B cell (primary cell): Measurements from ENCODE around the gene USH1C.

Experiments used
- CTCF ChIP-seq: fragments of 200-600 bp; IDR thresholded peaks from one replicate; pipeline ENCODE4 v1.8.0; 2022; ENCODE audit warnings: antibody characterized with exemption, mild to moderate bottlenecking
- EZH2 ChIP-seq: IDR thresholded peaks from 2 replicates; pipeline ENCODE4 v1.6.1; 2012; ENCODE audit warnings: borderline replicate concordance, low read depth, mild to moderate bottlenecking, moderate library complexity, low read length; ENCODE audit not compliant: insufficient read depth, poor library complexity, severe bottlenecking

- TF ChIP-seq CTCF (no peak), EZH2 (no peak)
Observed at GRCh38 chr11:17483505-17483904, 60.7 kb downstream of the USH1C start.
